ENCODE results near the gene AP3M1.

The AP3M1 gene

GRCh38 chr10:74114041-74114448 lies 36.6 kb downstream of the AP3M1 start:
- DNase-seq (ENCODE audit: low read depth) = no peak

- no peak for DNase-seq (ENCODE audit: low read depth)
Observed at GRCh38 chr10:74113546-74113945, 37.1 kb downstream of the AP3M1 start.

- DNase-seq (ENCODE audit: low read depth) = no peak
Observed at GRCh38 chr10:74111799-74112198, 38.8 kb downstream of the AP3M1 start.

GRCh38 chr10:74110120-74110519 lies 40.5 kb downstream of the AP3M1 start:
- DNase-seq (ENCODE audit: low read depth) = no peak

GRCh38 chr10:74109452-74109851 lies 41.2 kb downstream of the AP3M1 start:
- DNase-seq (ENCODE audit: low read depth) = no peak

GRCh38 chr10:74107391-74107790 lies 43.2 kb downstream of the AP3M1 start:
- DNase-seq (ENCODE audit: low read depth) = no peak

- no peak for DNase-seq (ENCODE audit: low read depth)
Observed at GRCh38 chr10:74104996-74105395, 45.6 kb downstream of the AP3M1 start.

GRCh38 chr10:74104480-74104879 lies 46.1 kb downstream of the AP3M1 start:
- DNase-seq (ENCODE audit: low read depth) = no peak

GRCh38 chr10:74103560-74104258 lies 46.9 kb downstream of the AP3M1 start:
- DNase-seq (ENCODE audit: low read depth) = no peak

- no peak for DNase-seq (ENCODE audit: low read depth)
Observed at GRCh38 chr10:74099836-74100235, 50.8 kb downstream of the AP3M1 start.

GRCh38 chr10:74099420-74099819 lies 51.2 kb downstream of the AP3M1 start:
- no peak for DNase-seq (ENCODE audit: low read depth)

- no peak for DNase-seq (ENCODE audit: low read depth)
Observed at GRCh38 chr10:74097776-74098175, 52.9 kb downstream of the AP3M1 start.

GRCh38 chr10:74096777-74097176 lies 53.9 kb downstream of the AP3M1 start:
- no peak for DNase-seq (ENCODE audit: low read depth)

GRCh38 chr10:74094231-74094630 lies 56.4 kb downstream of the AP3M1 start:
- DNase-seq (ENCODE audit: low read depth) = no peak

GRCh38 chr10:74093530-74094164 lies 57.0 kb downstream of the AP3M1 start:
- DNase-seq (ENCODE audit: low read depth) = no peak

- DNase-seq (ENCODE audit: low read depth) = no peak
Observed at GRCh38 chr10:74092372-74092771, 58.3 kb downstream of the AP3M1 start.

- no peak for DNase-seq (ENCODE audit: low read depth)
Observed at GRCh38 chr10:74088722-74089121, 61.9 kb downstream of the AP3M1 start.

- no peak for DNase-seq (ENCODE audit: low read depth)
Observed at GRCh38 chr10:74086317-74086716, 64.3 kb downstream of the AP3M1 start.

- DNase-seq (ENCODE audit: low read depth) = no peak
Observed at GRCh38 chr10:74084955-74085354, 65.7 kb downstream of the AP3M1 start.

GRCh38 chr10:74083304-74083703 lies 67.3 kb downstream of the AP3M1 start:
- no peak for DNase-seq (ENCODE audit: low read depth)

GRCh38 chr10:74081941-74082718 lies 68.5 kb downstream of the AP3M1 start:
- DNase-seq (ENCODE audit: low read depth) = no peak

GRCh38 chr10:74081192-74081803 lies 69.3 kb downstream of the AP3M1 start:
- DNase-seq (ENCODE audit: low read depth) = no peak

Measured in stromal cell of bone marrow (primary cell).